Neutrophil (primary cell): ENCODE measurements around the gene TRPM3.

ENCODE experiments used
- H3K27ac ChIP-seq: fragments of 200-600 bp; sonication (generic); 2 replicates; pipeline ENCODE4 v1.5.1; 2016; ENCODE audit warnings: mild to moderate bottlenecking, moderate library complexity
- H3K27me3 ChIP-seq: fragments of 200-600 bp; sonication (generic); 2 replicates; pipeline ENCODE4 v1.6.0; 2016; ENCODE audit warnings: mild to moderate bottlenecking
- H3K36me3 ChIP-seq: fragments of 200-600 bp; sonication (generic); 2 replicates; pipeline ENCODE4 v1.5.1; 2017
- H3K4me1 ChIP-seq, 2 experiments: fragments of 200-600 bp in 1 of 2; sonication (generic) in 1 of 2; 1 replicate in 1 of 2; 2 replicates in 1 of 2; pipeline versions ENCODE4 v1.5.1 to v1.6.1; 2013 to 2016; ENCODE audit warnings: low read depth in 1 of 2, low read length in 1 of 2, mild to moderate bottlenecking in 1 of 2, moderate library complexity in 1 of 2; ENCODE audit not compliant: control insufficient read depth in 1 of 2, insufficient read depth in 1 of 2
- H3K4me3 ChIP-seq, 2 experiments: fragments of 200-600 bp in 1 of 2; sonication (generic) in 1 of 2; 1 replicate in 1 of 2; 2 replicates in 1 of 2; pipeline ENCODE4 v1.5.1; 2013 to 2016; ENCODE audit warnings: low read depth in 1 of 2, low read length in 1 of 2, mild to moderate bottlenecking in 1 of 2, moderate library complexity in 1 of 2
- H3K9me3 ChIP-seq: fragments of 200-600 bp; sonication (generic); 2 replicates; pipeline ENCODE4 v1.5.1; 2016
- TF ChIP-seq, protein P1 (sequence below): fragments of 200-600 bp; sonication (generic); IDR thresholded peaks from 2 replicates; pipeline ENCODE4 v1.5.1; 2016; ENCODE audit warnings: antibody characterized with exemption

TRPM3 gene

DNA sequence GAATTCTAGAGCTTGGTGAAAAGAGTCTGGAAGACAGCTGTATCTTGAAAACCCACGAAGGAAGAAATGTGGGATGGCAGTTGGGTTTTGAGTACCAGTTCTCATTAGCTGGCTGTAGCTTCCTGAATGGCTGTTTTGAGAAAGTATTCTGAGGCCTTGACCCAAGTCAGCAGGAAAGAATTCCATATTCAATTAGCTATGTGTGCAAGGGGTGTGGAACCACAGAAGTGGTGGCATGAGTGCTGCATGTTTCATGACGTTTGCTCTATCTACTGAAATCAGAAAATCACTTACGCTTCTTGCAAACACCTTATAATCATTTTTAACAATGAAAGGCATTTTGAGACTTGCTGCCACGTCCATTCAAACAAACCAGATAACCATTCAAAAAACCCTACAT, 69.1 kb downstream of the TRPM3 start:
- TF ChIP-seq, protein P1, sequence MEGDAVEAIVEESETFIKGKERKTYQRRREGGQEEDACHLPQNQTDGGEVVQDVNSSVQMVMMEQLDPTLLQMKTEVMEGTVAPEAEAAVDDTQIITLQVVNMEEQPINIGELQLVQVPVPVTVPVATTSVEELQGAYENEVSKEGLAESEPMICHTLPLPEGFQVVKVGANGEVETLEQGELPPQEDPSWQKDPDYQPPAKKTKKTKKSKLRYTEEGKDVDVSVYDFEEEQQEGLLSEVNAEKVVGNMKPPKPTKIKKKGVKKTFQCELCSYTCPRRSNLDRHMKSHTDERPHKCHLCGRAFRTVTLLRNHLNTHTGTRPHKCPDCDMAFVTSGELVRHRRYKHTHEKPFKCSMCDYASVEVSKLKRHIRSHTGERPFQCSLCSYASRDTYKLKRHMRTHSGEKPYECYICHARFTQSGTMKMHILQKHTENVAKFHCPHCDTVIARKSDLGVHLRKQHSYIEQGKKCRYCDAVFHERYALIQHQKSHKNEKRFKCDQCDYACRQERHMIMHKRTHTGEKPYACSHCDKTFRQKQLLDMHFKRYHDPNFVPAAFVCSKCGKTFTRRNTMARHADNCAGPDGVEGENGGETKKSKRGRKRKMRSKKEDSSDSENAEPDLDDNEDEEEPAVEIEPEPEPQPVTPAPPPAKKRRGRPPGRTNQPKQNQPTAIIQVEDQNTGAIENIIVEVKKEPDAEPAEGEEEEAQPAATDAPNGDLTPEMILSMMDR: no peak
- Histone ChIP-seq H3K27ac (no peak overlapping the region), H3K4me1 (no peaks in the 10 kb centered on the region), H3K27me3 (no peaks in the 10 kb centered on the region), H3K36me3 (no peaks in the 10 kb centered on the region), H3K9me3 (no peaks in the 10 kb centered on the region), H3K4me3 (no peak overlapping the region)

DNA sequence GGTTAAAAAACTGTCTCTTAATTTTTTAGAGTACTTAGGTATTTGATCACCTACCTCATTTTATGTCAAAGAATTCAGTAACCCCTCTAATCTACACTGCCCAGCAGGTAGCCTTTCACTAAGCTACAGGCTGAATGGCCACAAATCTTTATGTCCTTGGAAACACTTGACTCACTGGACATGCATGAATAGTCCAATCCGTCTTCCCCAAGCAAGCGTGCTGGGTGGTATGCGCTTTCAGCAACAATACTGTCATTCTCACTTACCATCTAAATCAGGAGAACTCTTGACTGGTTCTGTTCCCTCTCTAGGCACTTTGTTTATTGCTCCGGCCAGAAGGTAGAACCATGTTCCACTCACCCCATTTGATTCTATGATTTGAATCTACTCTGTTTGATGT, 73.1 kb downstream of the TRPM3 start:
- H3K4me1 ChIP-seq: no peaks in the 10 kb centered on the region
- no peaks in the 10 kb centered on the region for H3K27me3 ChIP-seq
- H3K9me3 ChIP-seq: no peaks in the 10 kb centered on the region
- no peak overlapping the region for H3K27ac ChIP-seq
- no peak overlapping the region for H3K4me3 ChIP-seq
- TF ChIP-seq, protein P1: no peak
- no peaks in the 10 kb centered on the region for H3K36me3 ChIP-seq

DNA sequence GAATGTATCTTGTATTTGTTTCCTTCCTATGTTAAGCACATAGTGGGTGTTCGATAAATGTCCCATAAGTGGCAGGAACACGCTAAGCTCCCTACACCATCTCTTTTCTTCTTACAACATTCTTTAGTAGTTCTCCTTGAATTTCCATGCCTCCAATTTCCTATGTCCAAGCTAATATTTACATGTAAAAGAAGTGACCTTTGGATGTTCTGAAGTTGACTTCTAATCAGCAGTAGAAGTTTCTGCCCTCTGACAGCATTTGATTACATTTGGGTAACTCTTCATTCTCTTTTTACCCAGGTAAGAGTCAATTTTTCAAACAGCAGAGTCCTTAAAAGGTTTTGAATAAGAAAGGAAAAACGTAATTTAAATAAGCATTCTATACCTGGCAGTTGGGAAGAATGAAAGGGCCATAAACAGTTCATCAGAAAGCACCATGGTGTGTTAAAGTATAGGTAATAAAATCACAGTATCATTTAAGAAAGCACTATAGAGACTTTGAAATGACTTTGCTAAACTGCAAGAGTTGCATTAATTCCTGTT, 78.9 kb downstream of the TRPM3 start:
- Histone ChIP-seq H3K36me3 (no peaks in the 10 kb centered on the region), H3K27ac (no peak overlapping the region), H3K4me3 (no peak overlapping the region), H3K4me1 (no peaks in the 10 kb centered on the region), H3K9me3 (no peaks in the 10 kb centered on the region), H3K27me3 (no peaks in the 10 kb centered on the region)
- TF ChIP-seq, protein P1: no peak

DNA sequence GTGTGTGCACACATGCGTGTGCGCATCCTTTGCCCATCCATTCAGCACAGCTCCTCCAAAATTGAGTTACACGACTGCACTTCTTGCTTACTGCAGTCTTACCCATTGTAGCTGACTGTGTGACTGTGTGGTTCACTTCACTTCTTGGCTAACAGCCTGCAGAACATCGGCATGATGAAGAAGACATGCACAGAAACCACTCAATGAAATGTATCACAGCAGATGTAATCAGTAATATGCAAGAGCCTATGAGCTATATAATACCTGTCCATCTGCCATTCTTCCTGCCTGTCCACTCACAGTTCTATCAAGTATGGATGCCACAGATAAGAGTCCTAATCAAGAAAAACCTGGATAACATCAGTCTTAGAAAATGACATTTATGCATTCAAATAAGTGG, 83.9 kb downstream of the TRPM3 start:
- TF ChIP-seq, protein P1: no peak
- Histone ChIP-seq H3K4me3 (no peak overlapping the region), H3K36me3 (no peaks in the 10 kb centered on the region), H3K27ac (no peak overlapping the region), H3K27me3 (no peaks in the 10 kb centered on the region), H3K9me3 (no peaks in the 10 kb centered on the region), H3K4me1 (no peaks in the 10 kb centered on the region)

DNA sequence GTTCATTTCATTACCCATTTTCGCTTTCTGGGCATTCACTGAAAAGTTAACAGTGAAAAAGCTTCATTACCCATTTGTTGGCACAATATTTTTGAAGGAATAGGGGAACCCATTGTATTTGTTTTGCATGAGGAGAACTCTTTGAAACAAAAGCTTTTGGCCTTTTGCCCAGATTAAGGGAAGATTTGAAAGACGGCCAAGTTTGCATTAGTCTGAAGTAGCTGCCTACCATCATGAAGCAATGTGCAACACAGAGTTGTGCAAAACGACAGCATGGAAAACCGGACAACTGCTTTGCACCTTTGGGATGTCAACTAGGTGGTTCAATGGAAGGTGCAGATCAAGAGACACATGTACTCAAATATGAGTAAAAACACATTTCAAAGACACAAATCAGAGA, 84.9 kb downstream of the TRPM3 start:
- no peaks in the 10 kb centered on the region for H3K27me3 ChIP-seq
- TF ChIP-seq, protein P1: no peak
- no peaks in the 10 kb centered on the region for H3K4me1 ChIP-seq
- H3K36me3 ChIP-seq: no peaks in the 10 kb centered on the region
- no peak overlapping the region for H3K4me3 ChIP-seq
- no peak overlapping the region for H3K27ac ChIP-seq
- no peaks in the 10 kb centered on the region for H3K9me3 ChIP-seq

DNA sequence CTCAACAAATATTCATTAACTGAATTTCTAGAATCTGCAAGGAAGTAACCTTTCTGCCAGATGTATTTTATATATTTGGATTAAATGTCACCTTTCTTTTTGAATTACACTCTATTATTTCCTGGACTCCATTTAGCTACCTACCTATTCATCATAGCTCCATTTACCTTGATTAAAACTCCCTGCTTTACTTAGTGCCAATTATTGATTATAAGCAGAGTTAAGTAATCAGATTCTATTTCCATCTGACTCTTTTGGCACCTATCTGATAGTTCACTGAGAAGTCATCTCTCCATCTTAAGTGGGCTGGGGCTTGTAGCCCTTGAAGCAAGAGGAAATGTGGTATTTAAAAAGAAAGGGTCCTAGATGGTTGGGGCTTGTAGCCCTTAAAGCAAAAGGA, 88.6 kb downstream of the TRPM3 start:
- Histone ChIP-seq H3K4me3 (no peak overlapping the region), H3K4me1 (no peaks in the 10 kb centered on the region), H3K36me3 (no peaks in the 10 kb centered on the region), H3K9me3 (no peaks in the 10 kb centered on the region), H3K27ac (no peak overlapping the region), H3K27me3 (no peaks in the 10 kb centered on the region)
- TF ChIP-seq, protein P1: no peak
